CD4-positive, alpha-beta memory T cell (primary cell): ENCODE results near the gene TRAF4. TPM values are rescaled to one million over a fixed set of nuclear protein-coding genes. Genes with fewer than 3 reads are reported as not detected.

ENCODE experiments used
- CTCF ChIA-PET: fragments of 350-600 bp; sonication (Branson Sonifier 250); formaldehyde crosslinking; loops from one replicate; lab custom pipeline; 2021; ENCODE audit warnings: inconsistent platforms; ENCODE audit not compliant: partially characterized antibody; lab: Charles Lee
- POLR2A ChIA-PET: fragments of 350-600 bp; sonication (Branson Sonifier 250); formaldehyde crosslinking; loops from one replicate; lab custom pipeline; 2021; ENCODE audit not compliant: partially characterized antibody; lab: Charles Lee
- DNase-seq, 5 donors: peaks; one replicate each; pipeline versions ENCODE4 v3.0.0 to v3.0.0-alpha.2; 2020 to 2022; ENCODE audit warnings: mixed read lengths in 1 of 5
- H3K27ac ChIP-seq: one replicate; pipeline ENCODE4 v1.7.0; 2013; ENCODE audit warnings: low read depth, low read length
- H3K27me3 ChIP-seq: 2 replicates; pipeline ENCODE4 v1.7.0; 2013; ENCODE audit warnings: mild to moderate bottlenecking, low read length, moderate library complexity; ENCODE audit not compliant: insufficient read depth
- H3K36me3 ChIP-seq: 2 replicates; pipeline ENCODE4 v1.7.0; 2013; ENCODE audit warnings: mild to moderate bottlenecking, low read length, moderate library complexity; ENCODE audit not compliant: insufficient read depth
- H3K4me1 ChIP-seq: 2 replicates; pipeline ENCODE4 v1.7.0; 2013; ENCODE audit warnings: mild to moderate bottlenecking, low read length, moderate library complexity; ENCODE audit not compliant: insufficient read depth
- H3K4me3 ChIP-seq, 2 donors: one replicate each; pipeline ENCODE4 v1.7.0; 2013; ENCODE audit warnings: low read length in 2 of 2, mild to moderate bottlenecking in 1 of 2
- H3K9me3 ChIP-seq, 2 donors: one replicate each; pipeline ENCODE4 v1.7.0; 2013; ENCODE audit warnings: low read length in 2 of 2, control low read depth in 1 of 2; ENCODE audit not compliant: control insufficient read depth in 1 of 2
- H3K27ac Mint-ChIP-seq, 7 donors: one replicate each; pipeline ENCODE4 v1.8.0; 2020 to 2021; ENCODE audit warnings: mixed read lengths in 7 of 7, mild to moderate bottlenecking in 6 of 7, inconsistent platforms in 3 of 7, moderate library complexity in 3 of 7
- H3K27me3 Mint-ChIP-seq, 2 donors: one replicate each; pipeline ENCODE4 v1.8.0; 2020 to 2021; ENCODE audit warnings: mixed read lengths in 2 of 2
- H3K36me3 Mint-ChIP-seq, 2 donors: one replicate each; pipeline ENCODE4 v1.8.0; 2020 to 2021; ENCODE audit warnings: mixed read lengths in 2 of 2, inconsistent platforms in 1 of 2, mild to moderate bottlenecking in 1 of 2
- H3K4me1 Mint-ChIP-seq, 4 donors: one replicate each; pipeline ENCODE4 v1.8.0; 2020 to 2021; ENCODE audit warnings: mixed read lengths in 4 of 4, mild to moderate bottlenecking in 1 of 4
- H3K4me3 Mint-ChIP-seq, 8 donors: one replicate each; pipeline ENCODE4 v1.8.0; 2020 to 2021; ENCODE audit warnings: mixed read lengths in 8 of 8, mild to moderate bottlenecking in 7 of 8, moderate library complexity in 6 of 8, inconsistent platforms in 3 of 8
- H3K9me3 Mint-ChIP-seq, 8 donors: one replicate each; pipeline ENCODE4 v1.8.0; 2020 to 2021; ENCODE audit warnings: mixed read lengths in 8 of 8, mild to moderate bottlenecking in 5 of 8, inconsistent platforms in 3 of 8, moderate library complexity in 1 of 8
- intact Hi-C: fragments of 100-400 bp; cut with micrococcal nuclease; formaldehyde crosslinking; loops from one replicate; pipeline ENCODE4 v1.15.1; 2023
- polyA plus RNA-seq, 2 donors: library from polyadenylated mRNA; unstranded; fragments of 300-500 nt; fragmentation: Illumina TruSeq; gene quantifications; one replicate each; pipeline ENCODE4 v1.2.3, GENCODE V29; 2021
- total RNA-seq, 2 experiments: library from RNA; stranded (reverse); gene quantifications; one replicate each; pipeline ENCODE4 v1.2.3, GENCODE V29; 2021

TRAF4 gene
- total and polyA plus RNA-seq, 4 experiments from 2014 or later: 0.61 to 32.9 (median 16.9) TPM

GRCh38 chr17:28756049-28756804, 12.4 kb downstream of the TRAF4 start:
- no peak for DNase-seq
- no peak overlapping the region for H3K4me3 ChIP-seq
- intact Hi-C loops: no loop called here
- H3K36me3 ChIP-seq: peaks cover 15% of the 10 kb centered on the region
- no peaks in the 10 kb centered on the region for H3K4me1 ChIP-seq
- H3K36me3 Mint-ChIP-seq: peaks cover 14 to 36% of the 10 kb centered on the region in 2 donors
- ChIA-PET POLR2A (interaction anchor here (19.4 kb wide), 1 partner anchor 32 kb away, joined by 528 read pairs; the partner anchor contains the start of genes NEK8, RPL23A and TLCD1), CTCF (interaction anchor here (0.6 to 0.9 kb wide), 2 partner anchors 11 to 29 kb away, joined by 3 read pairs; no protein-coding TSS in a partner anchor)
- H3K9me3 ChIP-seq: no peaks in the 10 kb centered on the region
- no peaks in the 10 kb centered on the region for H3K27me3 Mint-ChIP-seq
- H3K27me3 ChIP-seq: no peaks in the 10 kb centered on the region
- no peak overlapping the region for H3K27ac ChIP-seq
- H3K4me1 Mint-ChIP-seq: peaks cover 0 to 6% (median 2%) of the 10 kb centered on the region in 4 donors
- H3K9me3 Mint-ChIP-seq: no peaks in the 10 kb centered on the region
- H3K4me3 Mint-ChIP-seq: no peak overlapping the region
- H3K27ac Mint-ChIP-seq: peak overlapping the region in 4 of 7 donors; percentile 22 to 72 (median 61)

- H3K27me3 Mint-ChIP-seq: no peaks in the 10 kb centered on the region
- peaks cover 14 to 42% of the 10 kb centered on the region in 2 donors for H3K36me3 Mint-ChIP-seq
- H3K4me3 Mint-ChIP-seq: no peak overlapping the region
- Histone ChIP-seq H3K4me1 (no peaks in the 10 kb centered on the region), H3K4me3 (no peak overlapping the region), H3K36me3 (peaks cover 18% of the 10 kb centered on the region), H3K9me3 (no peaks in the 10 kb centered on the region), H3K27me3 (no peaks in the 10 kb centered on the region), H3K27ac (no peak overlapping the region)
- intact Hi-C loops: no loop called here
- ChIA-PET POLR2A (interaction anchor here (19.4 kb wide), 1 partner anchor 34 kb away, joined by 528 read pairs; the partner anchor contains the start of genes NEK8, RPL23A and TLCD1), CTCF (interaction anchor here (1.1 kb wide), 1 partner anchor 9 kb away, joined by 3 read pairs; no protein-coding TSS in a partner anchor)
- no peaks in the 10 kb centered on the region for H3K9me3 Mint-ChIP-seq
- peaks cover 0 to 10% (median 0%) of the 10 kb centered on the region in 4 donors for H3K4me1 Mint-ChIP-seq
- DNase-seq: no peak
- peak overlapping the region in 2 of 7 donors; percentile 43 to 63 for H3K27ac Mint-ChIP-seq
These were observed 14.8 kb downstream of the TRAF4 start for GRCh38 chr17:28758411-28759121.

- DNase-seq: no peak
- H3K27ac Mint-ChIP-seq: peak overlapping the region in 4 of 7 donors; percentile 19 to 63 (median 45)
- CTCF ChIA-PET: interaction anchor here (1.1 to 7.2 kb wide), 3 partner anchors 8 to 167 kb away, joined by 3 to 102 read pairs (median 88); partner anchors contain the start of genes NEK8 and TLCD1
These were observed 15.6 kb downstream of the TRAF4 start for GRCh38 chr17:28759256-28759865.

GRCh38 chr17:28760601-28761562, 17.1 kb downstream of the TRAF4 start:
- Histone ChIP-seq H3K27ac (no peak overlapping the region), H3K27me3 (no peaks in the 10 kb centered on the region)

More at GRCh38 chr17:28759256-28759865, 15.6 kb downstream of the TRAF4 start:
- H3K36me3 Mint-ChIP-seq: peaks cover 17 to 45% of the 10 kb centered on the region in 2 donors
- intact Hi-C loops: no loop called here
- no peaks in the 10 kb centered on the region for H3K27me3 Mint-ChIP-seq
- POLR2A ChIA-PET: interaction anchor here (19.4 kb wide), 1 partner anchor 35 kb away, joined by 528 read pairs; the partner anchor contains the start of genes NEK8, RPL23A and TLCD1
- H3K9me3 Mint-ChIP-seq: no peaks in the 10 kb centered on the region
- Histone ChIP-seq H3K4me1 (no peaks in the 10 kb centered on the region), H3K36me3 (peaks cover 18% of the 10 kb centered on the region), H3K27ac (no peak overlapping the region), H3K4me3 (no peak overlapping the region), H3K27me3 (no peaks in the 10 kb centered on the region), H3K9me3 (no peaks in the 10 kb centered on the region)
- H3K4me3 Mint-ChIP-seq: no peak overlapping the region
- H3K4me1 Mint-ChIP-seq: peaks cover 3 to 13% (median 4%) of the 10 kb centered on the region in 4 donors

GRCh38 chr17:28763137-28763799, 19.5 kb downstream of the TRAF4 start:
- ChIA-PET CTCF (interaction anchor here (0.6 to 7.2 kb wide), 59 partner anchors 11 to 354 kb away, joined by 3 to 102 read pairs (median 5); partner anchors contain the start of genes DHRS13, FAM222B, FLOT2 and NEK8), POLR2A (interaction anchor here (0.6 to 5.0 kb wide), 14 partner anchors 11 to 410 kb away, joined by 3 to 32 read pairs (median 6); partner anchors contain the start of genes DHRS13, FAM222B, FLOT2 and PHF12)
- Histone ChIP-seq H3K4me3 (no peak overlapping the region), H3K36me3 (peaks cover 29% of the 10 kb centered on the region), H3K4me1 (no peaks in the 10 kb centered on the region), H3K27ac (no peak overlapping the region), H3K9me3 (no peaks in the 10 kb centered on the region), H3K27me3 (no peaks in the 10 kb centered on the region)
- Mint-ChIP-seq H3K27ac (peak overlapping the region in 1 of 7 donors; percentile 22), H3K4me3 (no peak overlapping the region), H3K27me3 (no peaks in the 10 kb centered on the region), H3K9me3 (no peaks in the 10 kb centered on the region), H3K4me1 (peaks cover 3 to 8% (median 4%) of the 10 kb centered on the region in 4 donors), H3K36me3 (peaks cover 8 to 44% of the 10 kb centered on the region in 2 donors)
- intact Hi-C loops: loop anchor here (1.0 kb wide), 6 partner anchors 36 to 190 kb away; partner anchors contain the start of genes DHRS13 and FAM222B
- DNase-seq: no peak

More at GRCh38 chr17:28760601-28761562, 17.1 kb downstream of the TRAF4 start:
- ChIA-PET POLR2A (interaction anchor here (5.0 kb wide), 1 partner anchor 35 kb away, joined by 32 read pairs; the partner anchor contains the start of gene TLCD1), CTCF (interaction anchor here (1.2 to 7.2 kb wide), 7 partner anchors 9 to 191 kb away, joined by 3 to 102 read pairs (median 75); partner anchors contain the start of genes FLOT2, NEK8, PHF12 and RPL23A)
- H3K9me3 Mint-ChIP-seq: no peaks in the 10 kb centered on the region
- H3K4me3 Mint-ChIP-seq: no peak overlapping the region
- peak overlapping the region in 1 of 7 donors; percentile 25 for H3K27ac Mint-ChIP-seq
- Histone ChIP-seq H3K4me1 (no peaks in the 10 kb centered on the region), H3K9me3 (no peaks in the 10 kb centered on the region), H3K36me3 (peaks cover 23% of the 10 kb centered on the region), H3K4me3 (no peak overlapping the region)
- intact Hi-C loops: no loop called here
- DNase-seq: no peak
- peaks cover 17 to 54% of the 10 kb centered on the region in 2 donors for H3K36me3 Mint-ChIP-seq
- H3K4me1 Mint-ChIP-seq: peaks cover 3 to 13% (median 4%) of the 10 kb centered on the region in 4 donors
- no peaks in the 10 kb centered on the region for H3K27me3 Mint-ChIP-seq
